Superior temporal gyrus (tissue), 1 donor: ENCODE data around the gene NEUROD1.

Experiments used
- DNase-seq: peaks from one replicate; pipeline ENCODE4 v3.0.0-alpha.2; 2016; ENCODE audit errors: extremely low spot score

The NEUROD1 gene

GRCh38 chr2:181642086-181642485 lies 38.2 kb downstream of the NEUROD1 start:
- no peak for DNase-seq

GRCh38 chr2:181639686-181640085 lies 40.6 kb downstream of the NEUROD1 start:
- DNase-seq = no peak

- DNase-seq = no peak
Measured at GRCh38 chr2:181632733-181633401, 47.5 kb downstream of the NEUROD1 start.

- DNase-seq = no peak
Measured at GRCh38 chr2:181628590-181629585, 51.4 kb downstream of the NEUROD1 start.

- no peak for DNase-seq
Measured at GRCh38 chr2:181627545-181627944, 52.8 kb downstream of the NEUROD1 start.

- DNase-seq = no peak
Measured at GRCh38 chr2:181626671-181627070, 53.6 kb downstream of the NEUROD1 start.
